Measurements from ENCODE around the gene NRN1.

DNA sequence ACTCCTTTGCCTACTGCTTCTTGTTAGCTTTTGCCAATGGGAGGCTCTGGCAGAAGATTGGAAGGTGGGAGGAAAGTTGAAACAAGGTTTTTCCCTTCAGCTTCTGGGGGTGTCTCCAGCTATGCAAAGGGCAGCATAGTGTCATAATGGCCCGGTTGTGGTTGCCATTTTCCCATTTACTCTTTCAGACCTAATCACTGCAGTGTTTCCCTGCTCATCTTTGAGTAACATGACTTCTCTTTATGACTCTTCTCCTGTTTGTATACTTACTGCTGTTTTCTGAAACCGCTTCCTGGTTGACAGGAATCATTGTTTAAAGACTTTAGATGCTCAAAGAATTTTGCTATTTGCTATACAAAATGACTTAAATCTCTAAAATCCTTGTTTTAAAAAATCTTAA lies 19.9 kb downstream of the NRN1 start:
- TF ChIP-seq, protein P1, sequence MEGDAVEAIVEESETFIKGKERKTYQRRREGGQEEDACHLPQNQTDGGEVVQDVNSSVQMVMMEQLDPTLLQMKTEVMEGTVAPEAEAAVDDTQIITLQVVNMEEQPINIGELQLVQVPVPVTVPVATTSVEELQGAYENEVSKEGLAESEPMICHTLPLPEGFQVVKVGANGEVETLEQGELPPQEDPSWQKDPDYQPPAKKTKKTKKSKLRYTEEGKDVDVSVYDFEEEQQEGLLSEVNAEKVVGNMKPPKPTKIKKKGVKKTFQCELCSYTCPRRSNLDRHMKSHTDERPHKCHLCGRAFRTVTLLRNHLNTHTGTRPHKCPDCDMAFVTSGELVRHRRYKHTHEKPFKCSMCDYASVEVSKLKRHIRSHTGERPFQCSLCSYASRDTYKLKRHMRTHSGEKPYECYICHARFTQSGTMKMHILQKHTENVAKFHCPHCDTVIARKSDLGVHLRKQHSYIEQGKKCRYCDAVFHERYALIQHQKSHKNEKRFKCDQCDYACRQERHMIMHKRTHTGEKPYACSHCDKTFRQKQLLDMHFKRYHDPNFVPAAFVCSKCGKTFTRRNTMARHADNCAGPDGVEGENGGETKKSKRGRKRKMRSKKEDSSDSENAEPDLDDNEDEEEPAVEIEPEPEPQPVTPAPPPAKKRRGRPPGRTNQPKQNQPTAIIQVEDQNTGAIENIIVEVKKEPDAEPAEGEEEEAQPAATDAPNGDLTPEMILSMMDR (conservative IDR thresholded peaks at IDR 0.05 in 1 of 2, IDR thresholded peaks at IDR 0.05 in 1 of 2; ENCODE audit: low read depth in 1 of 2, low read length in 2 of 2) = no peak
- no peak for TF ChIP-seq EZH2 (IDR thresholded peaks at IDR 0.05; ENCODE audit: low read length, missing control alignments)
